ENCODE results near the gene DNAJC1.

Gene DNAJC1

DNA sequence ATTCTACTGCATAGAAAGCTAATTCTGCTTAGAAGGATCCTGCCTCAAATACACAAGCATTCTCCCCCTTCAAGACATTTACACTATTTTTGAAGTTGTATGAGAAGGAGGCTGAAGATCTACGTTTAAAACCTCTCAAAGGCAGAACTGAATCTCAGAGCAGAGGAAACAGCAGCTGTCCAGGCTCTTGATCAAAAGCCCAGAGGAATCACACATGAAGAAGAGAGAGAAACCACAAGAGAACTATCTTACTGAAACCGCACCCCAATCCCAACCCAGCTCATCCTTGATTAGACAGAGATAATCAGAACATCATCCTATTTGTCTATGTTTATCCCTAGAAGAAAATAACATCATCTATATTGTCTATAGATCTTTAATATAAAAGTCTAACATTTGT lies 2.2 kb upstream of the DNAJC1 start:
- DNase-seq: no peak

GRCh38 chr10:22003964-22004281 lies 393 bp upstream of the DNAJC1 start:
- DNase-seq: no peak

DNA sequence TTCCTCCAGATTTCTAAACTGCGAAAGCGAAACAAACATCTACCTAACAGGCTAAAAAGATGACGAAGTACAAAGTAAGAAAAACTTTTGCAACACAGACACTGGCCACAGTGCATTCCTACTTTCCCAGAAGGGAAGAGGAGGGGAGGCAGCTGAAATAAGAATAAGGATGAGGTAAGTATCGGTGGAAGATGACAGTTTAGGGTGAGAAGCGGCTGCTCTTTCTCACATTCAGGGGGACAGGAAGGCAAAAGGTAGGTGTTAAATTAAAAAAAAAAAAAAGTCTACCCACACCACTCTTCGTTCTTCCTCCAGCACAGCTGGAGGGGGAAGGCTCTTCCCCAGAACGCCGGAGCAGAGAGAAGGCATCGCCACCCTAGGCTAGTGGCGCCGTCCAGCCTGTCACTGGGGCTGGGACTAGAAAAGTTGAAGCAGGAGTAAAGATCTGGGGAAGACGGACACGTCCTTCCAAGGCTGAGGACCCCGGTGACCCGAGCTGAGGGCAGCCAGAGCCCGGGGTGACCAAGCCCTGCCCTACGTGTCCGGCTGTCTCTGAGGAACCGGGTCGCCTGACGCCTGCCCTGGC lies 846 bp downstream of the DNAJC1 start:
- no peak for DNase-seq

DNA sequence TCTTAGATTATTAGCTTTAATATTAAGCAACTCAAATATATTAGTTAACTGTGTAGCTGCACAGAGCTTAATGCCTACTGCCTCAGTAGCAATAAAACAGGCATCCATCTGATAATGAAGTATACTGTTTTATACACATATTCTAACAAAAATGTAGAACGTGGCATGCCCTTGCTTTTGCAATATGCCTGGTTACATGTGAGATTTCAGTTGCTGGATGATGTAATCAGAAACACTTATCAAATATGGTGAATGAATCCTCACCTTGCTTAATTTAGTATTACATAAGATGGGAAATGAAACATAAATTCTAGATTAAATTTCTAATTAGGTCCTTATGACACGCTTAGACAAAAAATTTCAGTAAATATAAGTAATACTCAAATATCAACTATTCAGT lies 8.0 kb downstream of the DNAJC1 start:
- no peak for DNase-seq

DNA sequence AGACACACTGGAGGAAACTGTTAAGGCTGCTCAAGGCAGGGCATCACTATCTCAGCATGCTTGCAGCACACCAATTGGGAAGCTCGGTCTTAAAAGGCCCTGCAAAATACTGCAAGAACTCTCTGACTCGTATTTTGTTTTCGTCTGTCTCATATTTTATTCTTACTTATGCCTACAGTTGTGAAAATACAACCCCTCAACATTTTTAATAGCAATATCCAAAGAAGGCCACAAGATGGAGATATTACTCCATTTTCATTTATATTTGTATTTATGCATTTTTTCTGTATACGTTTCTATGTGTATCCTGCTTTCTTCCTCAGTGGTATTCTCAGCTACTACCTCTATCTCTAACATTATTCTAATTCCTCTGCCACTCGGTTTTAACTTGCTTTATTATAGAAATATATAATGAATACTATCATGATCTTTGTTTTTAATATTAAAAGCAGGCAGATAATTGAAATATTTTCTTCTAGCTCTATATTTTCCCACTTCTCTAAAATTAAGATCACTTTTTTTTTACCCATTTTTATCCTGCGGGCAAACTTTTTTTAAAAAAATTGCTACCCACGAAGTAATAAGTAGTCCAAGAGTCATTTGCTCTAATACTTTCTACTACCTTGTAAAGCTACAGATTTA lies 10.0 kb downstream of the DNAJC1 start:
- no peak for DNase-seq

DNA sequence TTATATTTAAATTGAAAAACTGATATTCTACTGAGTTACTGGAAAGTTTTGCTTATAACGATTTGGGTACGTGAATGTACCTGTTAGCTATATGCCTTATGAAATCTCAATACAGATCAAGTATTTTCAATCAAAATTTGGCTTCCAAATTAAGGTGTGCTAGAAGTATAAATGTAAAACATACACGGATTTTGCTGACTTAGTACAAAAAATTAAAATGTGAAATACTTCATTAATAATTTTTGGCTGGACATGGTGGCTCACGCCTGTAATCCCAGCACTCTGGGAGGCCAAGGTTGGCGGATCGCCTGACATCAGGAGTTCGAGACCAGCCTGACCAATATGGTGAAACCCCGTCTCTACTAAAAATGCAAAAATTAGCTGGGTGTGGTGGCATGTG lies 11.7 kb downstream of the DNAJC1 start:
- no peak for DNase-seq

- no peak for DNase-seq
These were observed 13.1 kb downstream of the DNAJC1 start for GRCh38 chr10:21990449-21990848.

DNA sequence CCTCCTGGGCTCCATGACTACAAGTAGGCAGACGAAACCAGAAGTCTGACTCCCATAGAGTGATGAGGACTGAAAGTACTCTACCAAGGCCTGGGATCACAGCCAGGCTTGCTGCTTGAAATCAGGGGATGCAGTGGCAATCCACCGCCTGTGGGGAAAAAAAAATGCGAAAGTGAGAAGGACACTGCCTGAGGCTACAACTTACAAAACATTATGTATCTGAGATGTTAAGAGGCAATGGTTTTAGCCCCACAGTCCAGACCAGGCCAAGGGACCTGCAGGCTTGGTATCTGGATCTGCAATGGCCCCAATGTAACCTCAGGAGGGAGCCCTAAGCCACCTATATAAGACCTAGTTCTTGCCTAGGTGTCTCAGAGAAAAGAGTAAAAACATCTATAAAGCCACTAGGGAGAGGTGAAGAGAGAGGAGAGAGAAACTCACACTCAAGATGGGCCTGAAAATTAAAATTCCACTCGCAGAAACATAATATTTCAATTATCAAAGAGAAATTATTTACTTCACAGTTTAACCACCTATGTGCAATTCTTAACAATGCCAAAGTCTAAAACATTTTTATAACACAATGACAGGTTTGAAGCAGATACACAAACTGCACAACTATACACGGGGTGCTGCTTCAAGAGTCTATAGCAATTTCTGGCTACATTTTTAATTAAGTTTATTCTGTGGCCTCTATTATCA lies 13.9 kb downstream of the DNAJC1 start:
- no peak for DNase-seq

- no peak for DNase-seq
These were observed 18.0 kb downstream of the DNAJC1 start for GRCh38 chr10:21985541-21985940.

- DNase-seq: no peak
These were observed 22.4 kb downstream of the DNAJC1 start for GRCh38 chr10:21981118-21981517.

GRCh38 chr10:21980691-21981090 lies 22.8 kb downstream of the DNAJC1 start:
- no peak for DNase-seq

- DNase-seq: no peak
These were observed 25.2 kb downstream of the DNAJC1 start for GRCh38 chr10:21978191-21978862.

- no peak for DNase-seq
These were observed 26.8 kb downstream of the DNAJC1 start for GRCh38 chr10:21976739-21977138.

- DNase-seq: no peak
These were observed 27.2 kb downstream of the DNAJC1 start for GRCh38 chr10:21976280-21976679.

DNA sequence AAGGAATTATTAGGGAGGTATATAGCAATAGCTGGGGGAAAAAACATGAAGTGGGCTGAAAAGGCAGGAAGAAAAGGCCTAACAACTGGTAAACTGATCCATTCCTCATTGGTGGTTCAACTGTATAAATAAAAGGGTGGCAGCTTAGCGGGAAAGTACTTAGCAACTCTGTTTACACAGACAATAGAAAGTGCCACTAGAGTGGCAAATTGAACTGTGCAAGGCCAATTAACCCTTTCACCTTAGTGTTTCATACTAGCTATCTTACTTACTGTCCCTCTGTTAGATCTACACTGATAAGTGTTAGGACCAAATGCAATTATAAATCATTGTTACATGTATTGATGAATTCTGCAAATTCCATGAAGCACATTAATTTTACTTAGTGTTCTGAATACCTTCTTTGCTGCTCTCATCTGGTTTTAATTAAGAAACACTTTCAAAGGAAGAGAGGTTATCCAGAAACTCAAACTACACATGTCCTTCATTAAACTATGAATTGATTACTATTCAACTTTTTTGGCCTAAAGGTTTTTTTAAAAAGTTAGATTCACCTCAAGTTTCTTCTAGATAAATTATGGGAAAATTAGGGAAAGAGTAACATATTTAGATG lies 28.0 kb downstream of the DNAJC1 start:
- no peak for DNase-seq

- DNase-seq: no peak
These were observed 30.9 kb downstream of the DNAJC1 start for GRCh38 chr10:21972584-21972983.

- DNase-seq: no peak
These were observed 33.9 kb downstream of the DNAJC1 start for GRCh38 chr10:21969326-21970287.

- DNase-seq: no peak
These were observed 38.4 kb downstream of the DNAJC1 start for GRCh38 chr10:21964983-21965665.

DNA sequence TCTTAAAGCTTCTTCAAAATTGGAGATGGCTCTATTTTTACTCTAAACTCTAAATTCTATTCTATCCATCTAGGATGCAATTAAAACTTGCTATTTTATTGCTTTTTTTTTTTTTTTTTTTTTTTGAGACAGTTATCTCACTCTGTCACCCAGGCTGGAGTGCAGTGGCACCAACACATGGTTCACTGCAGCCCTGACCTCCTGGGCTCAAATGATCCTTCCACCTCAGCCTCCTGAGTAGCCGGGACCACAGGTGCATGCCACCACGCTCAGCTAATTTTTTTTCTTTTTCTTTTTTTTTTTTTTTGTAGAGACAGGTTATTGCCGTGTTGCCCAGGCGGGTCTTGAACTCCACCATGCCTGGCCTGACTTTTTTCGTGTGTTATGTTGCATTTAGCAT lies 41.2 kb downstream of the DNAJC1 start:
- no peak for DNase-seq

GRCh38 chr10:21961847-21962246 lies 41.7 kb downstream of the DNAJC1 start:
- DNase-seq: no peak

GRCh38 chr10:21959998-21960397 lies 43.5 kb downstream of the DNAJC1 start:
- DNase-seq: no peak

- DNase-seq: no peak
These were observed 48.8 kb downstream of the DNAJC1 start for GRCh38 chr10:21954690-21955089.
